Natural killer cell (primary cell): ENCODE data around the gene VPS13A. TPM values are rescaled to one million over a fixed set of nuclear protein-coding genes. Genes with fewer than 3 reads are reported as not detected.

Experiments used
- ATAC-seq, 3 donors: fragments of 150-1000 bp in 2 of 3; fragments of 200-7000 bp in 1 of 3; cut with Tn5 transposase; 1 replicate in 1 of 3; 2 replicates in 2 of 3; pipeline ENCODE4 v1.10.0; 2021; ENCODE audit warnings: mild to moderate bottlenecking in 2 of 3, moderate library complexity in 2 of 3
- DNase-seq, 2 donors: peaks; one replicate each; pipeline versions ENCODE4 v3.0.0 to v3.0.0-alpha.2; 2013 to 2021; ENCODE audit warnings: mixed read lengths in 1 of 2
- H3K27ac ChIP-seq: one replicate; pipeline ENCODE4 v1.5.1; 2013; ENCODE audit warnings: mild to moderate bottlenecking, low read length
- H3K27me3 ChIP-seq: one replicate; pipeline ENCODE4 v1.6.1; 2013; ENCODE audit warnings: low read length; ENCODE audit not compliant: control insufficient read depth, insufficient read depth
- H3K36me3 ChIP-seq: one replicate; pipeline ENCODE4 v1.6.1; 2013; ENCODE audit warnings: low read length; ENCODE audit not compliant: control insufficient read depth, insufficient read depth
- H3K4me1 ChIP-seq: one replicate; pipeline ENCODE4 v1.6.1; 2013; ENCODE audit warnings: low read length; ENCODE audit not compliant: control insufficient read depth, insufficient read depth
- H3K4me3 ChIP-seq: one replicate; pipeline ENCODE4 v1.5.1; 2013; ENCODE audit warnings: low read length
- H3K9me3 ChIP-seq: one replicate; pipeline ENCODE4 v1.6.1; 2013; ENCODE audit warnings: low read length; ENCODE audit not compliant: control insufficient read depth, insufficient read depth
- H3K27ac Mint-ChIP-seq, 2 donors: one replicate each; pipeline ENCODE4 v1.8.0; 2022; ENCODE audit warnings: mild to moderate bottlenecking in 2 of 2, mixed read lengths in 2 of 2, moderate library complexity in 1 of 2
- H3K27me3 Mint-ChIP-seq, 2 donors: one replicate each; pipeline ENCODE4 v1.8.0; 2022; ENCODE audit warnings: low read depth in 2 of 2, mixed read lengths in 2 of 2
- H3K36me3 Mint-ChIP-seq: one replicate; pipeline ENCODE4 v1.8.0; 2022; ENCODE audit warnings: mixed read lengths
- H3K4me1 Mint-ChIP-seq, 2 donors: one replicate each; pipeline ENCODE4 v1.8.0; 2022; ENCODE audit warnings: mixed read lengths in 2 of 2
- H3K4me3 Mint-ChIP-seq: one replicate; pipeline ENCODE4 v1.8.0; 2022; ENCODE audit warnings: mild to moderate bottlenecking, moderate library complexity, mixed read lengths
- H3K9me3 Mint-ChIP-seq, 2 donors: one replicate each; pipeline ENCODE4 v1.8.0; 2022; ENCODE audit warnings: mixed read lengths in 2 of 2
- CTCF ChIP-seq: fragments of 200-600 bp; IDR thresholded peaks from one replicate; pipeline ENCODE4 v1.8.0; 2022; ENCODE audit warnings: antibody characterized with exemption
- WGBS: methylation state at CpG from one replicate; pipeline ENCODE4 v1.1.7; 2013; ENCODE audit warnings: missing lambda C conversion rate; ENCODE audit not compliant: insufficient coverage; 5-methylcytosine and 5-hydroxymethylcytosine counted together
- intact Hi-C: fragments of 100-400 bp; cut with micrococcal nuclease; formaldehyde crosslinking; loops from one replicate; pipeline ENCODE4 v1.14.2; 2022
- total RNA-seq, 4 donors: library from RNA; stranded (reverse); fragments of 120-200 nt in 1 of 4; gene quantifications; one replicate each; pipeline versions ENCODE4 v1.2.3 to v1.2.4, GENCODE V29; 2013 to 2022

The VPS13A gene
- total RNA-seq, 3 donors from 2014 or later (not counting 1 experiment from before 2014, with no cell fraction given) = 54.7 to 74.2 (median 70.4) TPM

GRCh38 chr9:77450085-77450475 is 272.7 kb downstream of the VPS13A start:
- H3K27me3 ChIP-seq = no peaks in the 10 kb centered on the region
- WGBS = 99% methylated on average over 4 of the region's 4 CpGs
- H3K36me3 ChIP-seq = no peaks in the 10 kb centered on the region
- DNase-seq (no peak), ATAC-seq (no peak)
- Mint-ChIP-seq H3K27ac (no peak overlapping the region), H3K4me1 (peaks cover 7 to 10% of the 10 kb centered on the region in 2 donors), H3K9me3 (peaks cover 0 to 5% of the 10 kb centered on the region in 2 donors), H3K36me3 (no peaks in the 10 kb centered on the region), H3K27me3 (peaks cover 18 to 33% of the 10 kb centered on the region in 2 donors), H3K4me3 (no peak overlapping the region)
- TF ChIP-seq CTCF = no peak
- H3K4me1 ChIP-seq = no peaks in the 10 kb centered on the region
- H3K27ac ChIP-seq = no peak overlapping the region
- intact Hi-C loops = no loop called here
- no peak overlapping the region for H3K4me3 ChIP-seq
- peaks cover 4% of the 10 kb centered on the region for H3K9me3 ChIP-seq

GRCh38 chr9:77451507-77451906 is 274.2 kb downstream of the VPS13A start:
- H3K36me3 Mint-ChIP-seq = no peaks in the 10 kb centered on the region
- intact Hi-C loops = no loop called here
- ATAC-seq = no peak

GRCh38 chr9:77453825-77454647 is 276.7 kb downstream of the VPS13A start:
- Mint-ChIP-seq H3K4me1 (peaks cover 15 to 19% of the 10 kb centered on the region in 2 donors), H3K27me3 (peaks cover 16 to 42% of the 10 kb centered on the region in 2 donors), H3K36me3 (no peaks in the 10 kb centered on the region), H3K9me3 (no peaks in the 10 kb centered on the region), H3K27ac (peak overlapping the region in 1 of 2 donors; percentile 44), H3K4me3 (peak overlapping the region; percentile 25)
- H3K9me3 ChIP-seq = no peaks in the 10 kb centered on the region
- WGBS = 34% methylated on average over 14 of the region's 14 CpGs
- no peaks in the 10 kb centered on the region for H3K4me1 ChIP-seq
- H3K4me3 ChIP-seq = no peak overlapping the region
- no peaks in the 10 kb centered on the region for H3K27me3 ChIP-seq
- H3K36me3 ChIP-seq = no peaks in the 10 kb centered on the region
- intact Hi-C loops = no loop called here
- TF ChIP-seq CTCF = no peak
- DNase-seq (no peak), ATAC-seq (no peak)
- H3K27ac ChIP-seq = no peak overlapping the region

More at GRCh38 chr9:77451507-77451906, 274.2 kb downstream of the VPS13A start:
- H3K9me3 ChIP-seq = peaks cover 4% of the 10 kb centered on the region
- Mint-ChIP-seq H3K4me3 (no peak overlapping the region), H3K4me1 (peaks cover 7 to 10% of the 10 kb centered on the region in 2 donors), H3K9me3 (peaks cover 0 to 5% of the 10 kb centered on the region in 2 donors), H3K27me3 (peaks cover 18 to 35% of the 10 kb centered on the region in 2 donors), H3K27ac (no peak overlapping the region)
- no peak overlapping the region for H3K27ac ChIP-seq
- WGBS = 94% methylated on average over 4 of the region's 4 CpGs
- H3K36me3 ChIP-seq = no peaks in the 10 kb centered on the region
- no peak for DNase-seq
- no peak for TF ChIP-seq CTCF
- no peaks in the 10 kb centered on the region for H3K4me1 ChIP-seq
- no peak overlapping the region for H3K4me3 ChIP-seq
- H3K27me3 ChIP-seq = no peaks in the 10 kb centered on the region
